Measurements from ENCODE around the gene MX2.
"Not testable (repeated sequence)": the region's sequence is repeated elsewhere in the genome, so short reads cannot be mapped to it uniquely, and the experiment has no call there.

Gene MX2

DNA sequence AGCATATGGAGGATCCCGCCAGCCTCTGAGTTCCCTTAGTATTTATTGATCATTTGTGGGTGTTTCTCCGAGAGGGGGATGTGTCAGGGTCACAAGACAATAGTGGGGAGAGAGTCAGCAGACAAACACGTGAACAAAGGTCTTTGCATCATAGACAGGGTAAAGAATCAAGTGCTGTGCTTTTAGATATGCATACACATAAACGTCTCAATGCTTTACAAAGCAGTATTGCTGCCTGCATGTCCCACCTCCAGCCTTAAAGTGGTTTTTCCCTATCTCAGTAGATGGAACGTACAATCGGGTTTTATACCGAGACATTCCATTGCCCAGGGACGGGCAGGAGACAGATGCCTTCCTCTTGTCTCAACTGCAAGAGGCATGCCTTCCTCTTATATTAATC lies 59.2 kb downstream of the MX2 start:
- DNase-seq = not testable (repeated sequence)

GRCh38 chr21:41422546-41423304 lies 60.9 kb downstream of the MX2 start:
- no peak for DNase-seq

- DNase-seq = not testable (repeated sequence)
Measured at GRCh38 chr21:41423305-41423636, 61.4 kb downstream of the MX2 start.

- no peak for DNase-seq
Measured at GRCh38 chr21:41425588-41425953, 63.7 kb downstream of the MX2 start.

- peak; percentile 44 for DNase-seq
Measured at GRCh38 chr21:41425954-41426675, 64.3 kb downstream of the MX2 start, which contains the start of gene MX1. Gene MX1, plus strand, starts transcription at chr21:41426239. Its CDS starts 5,832 bp downstream, at chr21:41432071.

DNA sequence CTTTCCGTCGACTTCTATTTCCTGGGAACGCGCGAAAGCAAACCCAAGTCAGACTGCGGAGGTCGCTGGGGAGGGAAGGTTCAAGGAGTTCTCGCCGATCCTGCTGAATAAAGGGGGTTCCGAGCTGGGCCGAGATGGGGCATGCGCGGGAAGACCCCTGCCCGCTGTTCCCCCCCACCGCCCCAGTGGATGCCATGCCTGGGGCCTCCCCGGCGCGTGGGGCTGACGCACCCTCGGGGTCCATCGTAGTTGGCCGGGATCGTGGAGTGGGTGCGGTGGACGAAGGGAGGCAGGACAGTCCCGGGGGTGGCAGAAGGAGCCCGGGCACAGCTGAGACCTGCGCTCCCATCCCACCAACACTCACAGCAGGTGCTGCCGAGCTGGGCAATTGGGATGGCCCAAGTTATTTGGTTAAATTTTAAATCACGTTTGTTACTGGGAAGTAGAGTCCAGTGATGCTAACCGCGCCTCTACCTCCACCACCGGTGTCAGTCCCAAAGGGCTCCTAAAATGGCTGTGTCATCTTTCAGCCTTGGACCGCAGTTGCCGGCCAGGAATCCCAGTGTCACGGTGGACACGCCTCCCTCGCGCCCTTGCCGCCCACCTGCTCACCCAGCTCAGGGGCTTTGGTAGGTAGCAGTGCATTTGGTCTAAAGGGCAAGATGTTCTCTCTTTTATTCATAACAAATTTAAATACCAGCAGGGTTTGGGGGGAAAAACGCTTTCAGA lies 65.0 kb downstream of the MX2 start:
- no peak for DNase-seq

GRCh38 chr21:41427556-41427955 lies 65.7 kb downstream of the MX2 start:
- DNase-seq = no peak

DNA sequence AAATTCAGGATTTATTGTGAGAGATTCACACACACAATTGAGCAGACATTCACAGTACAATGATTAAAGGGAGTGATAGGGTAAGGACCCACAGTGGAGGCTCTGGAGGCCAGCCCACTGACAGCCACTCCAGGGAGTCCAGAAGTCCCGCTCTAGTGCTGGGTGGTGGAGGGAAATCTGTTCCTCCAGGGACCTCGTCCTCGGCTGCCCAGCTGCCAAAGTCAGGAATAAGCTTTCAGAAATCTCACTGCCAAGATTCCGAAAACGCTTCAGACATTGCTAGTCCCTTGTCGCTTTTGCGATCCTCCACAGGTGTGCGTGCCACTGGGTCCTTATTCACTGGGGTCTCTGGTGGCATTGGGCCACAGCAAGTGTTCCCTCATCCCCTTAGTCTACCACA lies 66.5 kb downstream of the MX2 start:
- DNase-seq = no peak

DNA sequence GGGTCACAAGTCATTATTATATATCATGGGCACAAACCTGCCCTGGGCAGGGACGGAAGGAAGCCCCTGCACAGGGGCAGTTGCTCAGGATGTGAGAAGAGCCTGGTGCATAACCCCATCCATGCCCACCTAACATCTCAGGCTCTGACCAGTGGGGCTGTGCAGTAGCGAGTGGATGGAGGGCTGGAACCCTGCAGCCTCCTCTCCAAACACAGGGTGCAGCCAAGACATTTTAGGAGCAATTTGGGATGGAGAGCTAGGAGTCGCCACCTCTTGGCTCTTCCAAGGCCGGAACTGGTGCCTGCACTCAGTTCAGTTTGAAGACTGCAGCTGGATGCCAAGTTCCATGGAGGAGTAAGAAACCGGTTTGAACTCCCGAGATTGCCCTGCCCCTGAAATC lies 67.0 kb downstream of the MX2 start:
- DNase-seq = no peak

DNA sequence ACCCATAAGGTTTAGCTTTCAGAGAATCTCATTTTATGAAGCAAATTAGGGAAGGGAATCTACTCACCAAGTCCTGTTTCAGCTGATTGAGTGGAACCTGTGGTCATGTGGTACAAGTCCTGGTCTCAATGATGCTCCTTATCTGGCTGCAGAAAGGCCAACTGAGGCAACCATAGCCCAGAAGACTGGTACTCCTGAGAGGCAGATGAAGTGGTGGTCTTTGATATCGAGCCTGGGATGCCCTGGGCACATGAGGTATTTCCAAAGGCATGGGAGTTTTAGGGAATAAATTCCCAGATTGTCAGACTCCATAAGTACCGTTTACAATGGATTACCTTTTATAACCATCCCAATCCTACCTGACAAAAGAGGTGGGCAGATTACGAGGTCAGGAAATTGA lies 67.5 kb downstream of the MX2 start:
- DNase-seq = no peak

- no peak for DNase-seq
Measured at GRCh38 chr21:41429925-41430491, 68.2 kb downstream of the MX2 start.

DNA sequence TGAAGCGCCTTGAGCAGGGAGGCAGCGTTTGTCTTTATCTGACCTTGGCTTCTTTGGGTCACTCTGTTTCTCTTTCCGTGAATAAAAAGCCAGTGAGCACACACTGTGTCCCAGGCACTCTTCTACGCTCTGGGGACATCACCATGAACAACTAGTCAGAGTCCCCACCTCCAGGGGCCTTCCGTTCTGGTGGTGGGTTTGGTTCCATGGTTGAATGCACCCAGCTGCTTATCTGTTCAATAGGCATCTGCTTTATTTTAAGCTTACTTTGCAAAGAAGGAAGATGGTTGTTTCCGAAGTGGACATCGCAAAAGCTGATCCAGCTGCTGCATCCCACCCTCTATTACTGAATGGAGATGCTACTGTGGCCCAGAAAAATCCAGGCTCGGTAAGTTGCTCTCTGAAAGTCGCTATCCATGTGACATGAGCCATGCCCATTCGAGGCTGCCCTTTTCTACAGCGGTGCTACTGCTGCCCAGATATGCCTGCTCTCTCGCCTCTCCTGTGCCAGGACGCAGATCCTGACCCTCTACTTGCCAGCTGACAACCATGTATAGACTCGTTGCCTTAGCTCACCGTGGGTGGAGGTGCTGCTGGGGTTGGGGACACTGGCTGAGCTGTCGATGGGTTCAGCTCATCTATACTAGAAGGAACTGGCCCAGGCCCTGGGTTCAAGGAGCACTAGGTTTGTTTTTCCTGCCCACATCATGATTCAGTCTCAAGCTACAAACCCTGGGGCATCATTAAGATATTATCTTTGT lies 70.1 kb downstream of the MX2 start:
- no peak for DNase-seq

DNA sequence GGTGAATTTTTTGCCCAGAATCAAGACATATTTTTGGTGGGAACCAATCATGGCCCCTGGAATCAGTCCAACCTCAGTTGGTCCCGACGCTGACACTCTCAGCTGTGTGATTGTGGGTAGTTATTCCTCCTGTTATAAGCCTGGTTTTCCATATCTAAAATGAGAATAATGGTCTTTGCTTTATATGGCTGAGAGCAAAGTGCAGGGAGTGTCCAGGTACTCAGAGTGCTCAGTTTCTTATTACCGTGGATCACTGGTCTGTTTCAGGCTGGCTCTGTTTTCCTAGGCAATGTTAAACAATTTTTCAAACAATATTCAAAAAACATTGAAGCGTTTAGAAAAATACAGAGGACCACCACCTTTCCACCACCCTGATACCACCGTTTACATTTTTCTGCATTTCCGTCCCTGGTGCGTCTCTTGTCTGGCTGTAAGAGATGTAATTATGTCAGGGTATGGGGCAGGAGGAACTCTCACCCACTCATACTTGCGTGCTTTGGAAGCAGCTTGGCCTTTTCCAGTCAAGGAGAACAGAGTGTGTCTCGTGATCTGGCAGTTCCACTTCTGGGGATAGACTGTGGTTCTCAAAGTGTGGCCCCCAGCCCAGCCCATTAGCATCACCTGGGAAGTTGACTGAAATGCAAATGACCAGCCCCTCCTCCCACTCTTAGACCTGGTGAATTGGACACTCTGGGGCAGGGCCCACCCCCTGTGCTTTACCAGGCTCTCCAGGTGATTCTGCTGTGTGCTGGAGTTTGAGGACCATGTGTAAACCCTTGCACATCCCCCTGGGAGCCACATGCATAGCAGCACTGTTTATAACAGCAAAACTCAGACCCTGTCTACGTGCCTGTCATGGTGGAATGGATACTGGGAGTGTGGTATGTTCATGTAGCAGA lies 71.0 kb downstream of the MX2 start:
- DNase-seq = no peak

DNA sequence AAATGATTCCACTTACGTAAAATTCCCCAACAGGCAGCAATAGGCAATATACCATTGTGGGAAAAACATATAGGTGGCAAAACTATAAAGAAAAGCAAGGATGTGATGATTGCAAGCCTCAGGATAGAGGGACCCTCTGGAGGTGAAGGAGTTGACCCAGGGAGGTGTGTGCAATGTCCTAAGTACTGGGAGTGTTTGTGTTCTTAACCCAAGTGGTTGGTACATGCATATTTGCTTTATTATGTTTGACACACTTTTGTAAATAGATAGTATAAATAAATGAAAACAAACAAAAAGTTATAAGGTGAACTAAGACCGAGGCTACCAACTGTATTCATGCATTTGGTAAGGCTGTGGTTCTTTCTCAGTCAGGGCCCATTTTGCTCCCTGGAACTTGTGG lies 71.7 kb downstream of the MX2 start:
- DNase-seq = no peak

DNA sequence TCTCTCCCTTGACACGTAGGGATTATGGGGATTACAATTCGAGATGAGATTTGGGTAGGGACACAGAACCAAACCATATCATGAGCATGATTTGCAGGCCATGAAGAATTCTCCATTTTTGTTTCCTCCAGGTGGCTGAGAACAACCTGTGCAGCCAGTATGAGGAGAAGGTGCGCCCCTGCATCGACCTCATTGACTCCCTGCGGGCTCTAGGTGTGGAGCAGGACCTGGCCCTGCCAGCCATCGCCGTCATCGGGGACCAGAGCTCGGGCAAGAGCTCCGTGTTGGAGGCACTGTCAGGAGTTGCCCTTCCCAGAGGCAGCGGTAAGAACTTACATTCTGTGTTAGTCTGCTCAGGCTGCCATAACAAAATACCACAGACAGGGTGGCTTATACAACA lies 73.9 kb downstream of the MX2 start:
- DNase-seq = no peak

GRCh38 chr21:41437729-41438128 lies 75.9 kb downstream of the MX2 start:
- no peak for DNase-seq

DNA sequence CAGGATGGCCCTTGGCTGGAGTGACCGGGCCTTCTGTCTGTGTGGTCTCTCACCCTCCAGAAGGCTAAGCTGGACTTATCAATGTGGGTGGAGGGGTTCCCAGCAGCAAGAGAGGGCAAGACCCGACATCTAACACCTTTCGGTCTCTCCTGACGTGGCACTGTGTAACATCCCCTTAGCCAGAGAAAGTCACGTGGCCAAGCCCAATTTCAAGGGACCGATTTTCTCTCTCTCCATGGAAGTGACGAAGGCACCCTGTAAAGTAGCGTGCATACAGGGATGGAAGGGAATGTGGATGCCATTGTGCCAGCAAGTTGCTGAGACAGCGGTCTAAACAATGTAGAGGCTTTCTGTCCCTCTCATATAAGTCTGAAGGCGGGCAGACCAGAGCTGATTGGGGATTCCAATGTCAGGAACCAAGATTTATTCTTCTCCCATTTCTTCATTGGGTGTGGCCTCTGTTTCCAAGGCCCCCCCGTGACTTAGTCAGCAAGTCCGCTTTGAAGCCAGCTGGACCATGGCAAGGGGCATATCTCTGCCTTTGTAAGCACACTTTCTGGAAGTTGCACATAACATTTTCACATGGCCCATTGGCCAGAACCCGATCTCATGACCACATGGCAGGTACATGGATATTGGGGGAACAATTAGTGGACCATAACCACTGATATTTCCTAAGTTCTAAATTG lies 76.7 kb downstream of the MX2 start:
- no peak for DNase-seq

- no peak for DNase-seq
Measured at GRCh38 chr21:41439248-41439647, 77.4 kb downstream of the MX2 start.

DNA sequence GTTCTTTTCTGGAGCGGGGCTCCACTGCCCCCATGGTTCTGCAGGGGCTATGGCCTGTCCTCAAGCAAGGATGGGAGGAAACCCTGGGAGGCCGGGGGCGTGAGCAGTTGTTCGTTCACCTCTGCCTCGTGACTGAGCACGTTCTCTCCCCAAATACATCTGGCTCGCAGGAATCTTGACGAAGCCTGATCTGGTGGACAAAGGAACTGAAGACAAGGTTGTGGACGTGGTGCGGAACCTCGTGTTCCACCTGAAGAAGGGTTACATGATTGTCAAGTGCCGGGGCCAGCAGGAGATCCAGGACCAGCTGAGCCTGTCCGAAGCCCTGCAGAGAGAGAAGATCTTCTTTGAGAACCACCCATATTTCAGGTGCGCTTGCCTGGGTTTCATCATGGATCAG lies 79.7 kb downstream of the MX2 start:
- no peak for DNase-seq

DNA sequence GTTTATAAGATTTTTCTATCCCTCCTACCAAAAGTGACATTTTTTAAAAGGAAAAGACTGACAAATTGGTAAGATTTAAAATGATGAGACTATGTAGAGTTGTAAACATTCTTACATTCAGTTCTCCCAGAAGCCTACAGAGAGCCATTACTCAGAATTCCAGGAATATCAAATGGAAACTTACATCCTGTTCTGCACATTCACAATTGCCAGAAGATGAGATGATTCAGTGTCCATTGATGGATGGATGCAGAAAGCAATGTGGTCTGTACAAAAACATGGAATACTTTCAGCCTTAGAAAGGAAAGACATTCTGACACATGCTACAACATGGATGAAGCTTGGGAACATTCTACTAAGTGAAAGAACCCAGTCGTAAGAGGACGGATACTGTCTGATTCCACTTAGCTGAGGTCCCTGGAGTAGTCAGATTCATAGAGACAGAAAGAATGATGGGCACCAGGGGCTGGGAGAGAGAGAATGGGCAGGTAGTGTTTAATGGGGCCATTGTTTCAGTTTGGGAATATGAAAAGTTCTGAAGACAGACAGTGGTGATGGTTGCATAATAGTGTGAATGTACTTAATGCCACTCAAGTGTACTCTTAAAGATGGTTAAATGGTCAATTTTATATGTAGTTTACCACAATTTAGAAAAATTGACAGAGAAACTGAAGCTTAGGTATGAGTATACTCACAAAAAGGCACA lies 80.8 kb downstream of the MX2 start:
- peak; percentile 74 for DNase-seq

GRCh38 chr21:41443562-41443961 lies 81.7 kb downstream of the MX2 start:
- no peak for DNase-seq

Measured in fibroblast of skin of right quadriceps (primary cell).